NT2/D1 (cell line): ENCODE measurements around the gene MALSU1.

ENCODE experiments used
- DNase-seq: peaks from one replicate; pipeline ENCODE4 v3.0.0-alpha.2; 2011; ENCODE audit warnings: low read depth, low spot score
- H3K27me3 ChIP-seq: 2 replicates; pipeline ENCODE4 v1.6.0; 2011; ENCODE audit warnings: mild to moderate bottlenecking; ENCODE audit not compliant: insufficient read length, insufficient read depth
- H3K36me3 ChIP-seq: 2 replicates; pipeline ENCODE4 v1.6.1; 2011; ENCODE audit warnings: mild to moderate bottlenecking, low read length, mixed read lengths; ENCODE audit not compliant: insufficient read depth, insufficient read length
- H3K4me1 ChIP-seq: 2 replicates; pipeline ENCODE4 v1.5.1; 2011; ENCODE audit not compliant: insufficient read depth, insufficient read length
- H3K4me3 ChIP-seq: 2 replicates; pipeline ENCODE4 v1.5.1; 2011; ENCODE audit warnings: low read depth; ENCODE audit not compliant: insufficient read length
- H3K9ac ChIP-seq: 2 replicates; pipeline ENCODE4 v1.6.0; 2011; ENCODE audit warnings: low read depth; ENCODE audit not compliant: insufficient read length
- H3K9me3 ChIP-seq: 2 replicates; pipeline ENCODE4 v1.5.1; 2011; ENCODE audit warnings: mild to moderate bottlenecking, low read length; ENCODE audit not compliant: insufficient read depth
- SUZ12 ChIP-seq: IDR thresholded peaks from 2 replicates; pipeline ENCODE4 v1.6.1; 2011; ENCODE audit not compliant: insufficient read length, insufficient read depth; ENCODE audit errors: extremely low read depth
- YY1 ChIP-seq: IDR thresholded peaks from 2 replicates; pipeline ENCODE4 v1.6.1; 2011; ENCODE audit not compliant: insufficient read length, insufficient read depth
- ZNF274 ChIP-seq: IDR thresholded peaks from 2 replicates; pipeline ENCODE4 v1.6.1; 2011; ENCODE audit warnings: mild to moderate bottlenecking, low read depth, low read length

Gene MALSU1

DNA sequence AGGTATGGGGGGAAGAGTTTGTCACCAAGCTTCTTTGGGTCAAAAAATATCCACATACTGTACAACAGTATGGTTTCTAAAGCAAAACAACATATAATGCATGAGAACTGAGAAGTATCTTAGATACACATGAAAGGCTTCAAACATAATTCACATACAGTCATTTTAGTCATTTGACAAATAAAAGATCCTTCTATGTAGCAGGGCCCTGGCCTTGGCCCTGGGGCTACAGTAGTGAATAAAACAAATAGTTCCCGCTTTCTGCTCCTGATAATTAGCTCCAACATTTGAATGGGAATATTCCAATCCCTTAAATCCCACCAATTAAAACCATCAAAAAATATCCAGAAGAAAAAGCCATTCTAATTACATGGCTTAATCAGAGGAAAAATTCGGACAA lies 51.3 kb downstream of the MALSU1 start:
- H3K9me3 ChIP-seq: no peaks in the 10 kb centered on the region
- TF ChIP-seq ZNF274 (no peak), YY1 (no peak), SUZ12 (no peak)
- peaks cover 35% of the 10 kb centered on the region for H3K36me3 ChIP-seq
- no peak overlapping the region for H3K9ac ChIP-seq
- DNase-seq: no peak
- no peak overlapping the region for H3K4me3 ChIP-seq
- H3K4me1 ChIP-seq: no peaks in the 10 kb centered on the region
- H3K27me3 ChIP-seq: no peaks in the 10 kb centered on the region

DNA sequence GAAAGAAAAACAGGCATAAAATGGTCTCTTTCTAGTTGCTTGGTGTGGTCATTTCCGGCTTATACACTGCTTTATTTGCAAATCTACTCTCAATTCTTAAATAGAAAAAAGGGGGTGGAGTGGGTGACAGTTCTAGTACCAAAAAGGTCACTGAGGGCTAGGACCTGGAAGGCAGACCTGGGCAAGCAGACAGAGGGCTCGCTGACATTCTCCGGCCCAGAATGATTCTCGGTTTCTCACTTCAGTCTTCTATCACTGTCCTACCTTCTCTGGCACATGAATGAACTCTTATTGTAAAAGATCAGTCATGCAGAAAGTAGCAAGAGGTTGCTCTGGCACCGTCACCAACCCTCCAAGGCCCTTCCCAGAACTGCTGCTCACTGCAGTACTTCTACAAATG lies 54.0 kb downstream of the MALSU1 start:
- DNase-seq: no peak
- TF ChIP-seq ZNF274: no peak
- no peak for TF ChIP-seq SUZ12
- TF ChIP-seq YY1: no peak
- Histone ChIP-seq H3K9me3 (no peaks in the 10 kb centered on the region), H3K9ac (no peak overlapping the region), H3K27me3 (no peaks in the 10 kb centered on the region), H3K4me1 (no peaks in the 10 kb centered on the region), H3K4me3 (no peak overlapping the region), H3K36me3 (peaks cover 20% of the 10 kb centered on the region)

DNA sequence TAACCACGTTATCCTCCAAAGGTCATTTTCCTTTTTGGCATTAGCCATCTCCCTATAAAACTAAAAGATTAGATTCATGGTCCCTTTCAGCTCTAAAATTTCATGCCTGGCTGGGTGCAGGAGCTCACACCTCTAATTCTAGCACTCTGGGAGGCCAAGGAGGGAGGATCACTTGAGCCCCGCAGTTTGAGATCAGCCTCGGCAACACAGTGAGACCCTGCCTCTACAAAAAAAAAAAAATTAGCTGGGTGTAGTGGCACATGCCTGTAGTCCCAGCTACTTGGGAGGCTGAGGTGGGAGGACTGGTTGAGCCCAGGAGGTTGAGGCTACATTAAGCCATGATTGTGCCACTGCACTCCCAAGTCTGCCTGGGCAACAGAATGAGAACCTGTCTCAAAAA lies 57.0 kb downstream of the MALSU1 start:
- Histone ChIP-seq H3K9ac (no peak overlapping the region), H3K36me3 (peaks cover 15% of the 10 kb centered on the region), H3K4me1 (no peaks in the 10 kb centered on the region), H3K9me3 (no peaks in the 10 kb centered on the region), H3K27me3 (no peaks in the 10 kb centered on the region), H3K4me3 (no peak overlapping the region)
- TF ChIP-seq SUZ12 (no peak), ZNF274 (no peak), YY1 (no peak)
- DNase-seq: no peak

DNA sequence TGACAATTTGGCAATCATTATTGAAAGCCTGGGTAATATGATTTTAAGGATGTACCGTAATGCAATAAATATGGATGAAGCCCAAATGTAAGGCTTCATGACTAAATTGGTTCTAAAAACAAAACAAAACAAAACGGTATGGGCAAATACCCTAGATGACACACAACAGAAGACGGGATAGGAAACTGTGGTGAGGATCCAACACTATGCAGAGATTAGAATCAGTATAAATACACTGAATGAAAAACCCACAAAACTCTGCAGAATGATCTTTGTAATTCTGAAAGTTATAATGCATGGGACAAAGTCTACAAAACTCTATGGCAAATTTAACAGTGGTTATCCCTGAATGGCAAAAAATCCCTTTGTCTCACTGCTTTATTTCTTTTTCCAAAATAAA lies 57.6 kb downstream of the MALSU1 start:
- peaks cover 17% of the 10 kb centered on the region for H3K36me3 ChIP-seq
- H3K4me1 ChIP-seq: no peaks in the 10 kb centered on the region
- no peaks in the 10 kb centered on the region for H3K27me3 ChIP-seq
- DNase-seq: no peak
- no peak overlapping the region for H3K9ac ChIP-seq
- no peaks in the 10 kb centered on the region for H3K9me3 ChIP-seq
- TF ChIP-seq SUZ12 (no peak), YY1 (no peak), ZNF274 (no peak)
- no peak overlapping the region for H3K4me3 ChIP-seq

DNA sequence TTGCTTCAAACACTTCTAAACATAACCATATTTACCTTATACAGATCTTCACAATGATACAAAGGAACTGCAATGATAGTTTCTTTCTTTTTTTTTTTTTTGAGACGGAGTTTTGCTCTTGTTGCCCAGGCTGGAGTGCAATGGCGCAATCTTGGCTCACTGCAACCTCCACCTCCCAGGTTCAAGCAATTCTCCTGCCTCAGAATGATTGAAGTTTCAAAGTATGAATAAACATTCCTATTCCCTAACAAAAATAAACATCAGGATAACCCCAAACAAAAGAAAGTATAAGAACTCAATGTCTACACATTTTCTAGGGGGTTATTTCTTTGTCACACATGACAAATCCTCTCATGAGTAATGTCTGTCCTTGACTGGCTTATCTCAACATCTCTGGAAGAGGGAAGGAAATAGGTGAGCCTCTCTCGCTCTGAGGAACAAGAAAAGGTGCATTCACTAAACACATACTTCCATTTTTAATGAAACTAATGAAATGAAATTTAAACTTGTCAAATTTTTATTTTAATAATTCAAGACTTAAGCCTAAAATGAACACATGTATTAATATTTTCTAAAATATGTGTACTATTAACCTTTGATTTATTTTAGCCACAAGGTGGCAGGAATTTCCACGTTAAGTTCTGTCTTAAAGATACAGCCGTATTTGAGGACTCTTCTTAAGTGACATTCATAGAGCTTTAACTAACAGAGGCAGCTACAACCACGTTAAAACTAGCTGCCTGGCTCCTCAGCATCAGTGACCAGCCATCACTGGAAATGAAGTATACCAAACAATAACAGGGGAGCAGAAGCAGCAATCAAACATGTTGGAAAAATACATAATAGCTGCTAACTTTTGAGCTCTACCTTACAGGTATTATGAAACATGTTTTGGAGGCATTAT lies 58.3 kb downstream of the MALSU1 start:
- no peak for DNase-seq
- no peaks in the 10 kb centered on the region for H3K9me3 ChIP-seq
- no peak for TF ChIP-seq YY1
- no peak for TF ChIP-seq ZNF274
- no peak for TF ChIP-seq SUZ12

DNA sequence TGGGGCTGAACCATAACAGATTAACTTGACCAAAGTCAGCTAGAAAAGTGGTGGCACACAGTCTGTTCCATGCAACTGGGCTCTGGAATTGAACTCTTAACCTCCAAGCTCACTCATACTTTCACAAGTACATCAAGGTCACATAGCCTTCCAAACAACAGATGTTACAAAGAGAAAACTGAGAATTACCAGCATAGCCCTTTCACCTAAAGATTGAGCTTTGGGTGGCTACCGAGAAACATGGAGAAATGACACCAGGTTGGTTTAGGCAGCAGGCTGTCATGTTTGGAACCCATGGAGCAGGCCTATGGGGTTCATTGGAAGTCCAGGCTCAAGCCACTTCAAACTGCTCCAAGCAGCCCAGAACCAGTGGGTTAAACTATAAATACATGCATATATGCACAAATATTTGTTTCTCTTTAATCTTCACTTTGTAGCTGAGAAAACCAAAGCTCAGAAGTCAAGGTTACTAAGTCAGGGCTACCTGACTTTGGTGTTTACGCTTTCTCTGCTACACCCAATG lies 59.1 kb downstream of the MALSU1 start:
- DNase-seq: no peak
- Histone ChIP-seq H3K4me3 (no peak overlapping the region), H3K27me3 (no peaks in the 10 kb centered on the region), H3K9me3 (no peaks in the 10 kb centered on the region), H3K4me1 (no peaks in the 10 kb centered on the region), H3K9ac (no peak overlapping the region), H3K36me3 (peaks cover 21% of the 10 kb centered on the region)
- no peak for TF ChIP-seq ZNF274
- TF ChIP-seq YY1: no peak
- TF ChIP-seq SUZ12: no peak

More for the DNA sequence above, 58.3 kb downstream of the MALSU1 start:
- Histone ChIP-seq H3K4me1 (no peaks in the 10 kb centered on the region), H3K27me3 (no peaks in the 10 kb centered on the region), H3K9ac (no peak overlapping the region), H3K4me3 (no peak overlapping the region), H3K36me3 (peaks cover 18% of the 10 kb centered on the region)
